Measurements from ENCODE around the gene ASPM.

- TF ChIP-seq CTCF (IDR thresholded peaks at IDR 0.05 in 2 of 3, conservative IDR thresholded peaks at IDR 0.05 in 1 of 3; ENCODE audit: borderline replicate concordance in 1 of 3, insufficient read depth in 1 of 3, low read depth in 2 of 3, low read length in 2 of 3) (no peak), EZH2 (IDR thresholded peaks at IDR 0.05) (no peak)
Observed at GRCh38 chr1:197146101-197147095, at the start of gene ASPM.

All from HCT116 (cell line).